Natural killer cell (primary cell): ENCODE measurements around the gene CAPS. TPM values are rescaled to one million over a fixed set of nuclear protein-coding genes. Genes with fewer than 3 reads are reported as not detected.

Source experiments
- ATAC-seq, 3 donors: fragments of 150-1000 bp in 2 of 3; fragments of 200-7000 bp in 1 of 3; cut with Tn5 transposase; 1 replicate in 1 of 3; 2 replicates in 2 of 3; pipeline ENCODE4 v1.10.0; 2021; ENCODE audit warnings: mild to moderate bottlenecking in 2 of 3, moderate library complexity in 2 of 3
- DNase-seq, 2 donors: peaks; one replicate each; pipeline versions ENCODE4 v3.0.0 to v3.0.0-alpha.2; 2013 to 2021; ENCODE audit warnings: mixed read lengths in 1 of 2
- H3K27ac ChIP-seq: one replicate; pipeline ENCODE4 v1.5.1; 2013; ENCODE audit warnings: mild to moderate bottlenecking, low read length
- H3K27me3 ChIP-seq: one replicate; pipeline ENCODE4 v1.6.1; 2013; ENCODE audit warnings: low read length; ENCODE audit not compliant: control insufficient read depth, insufficient read depth
- H3K36me3 ChIP-seq: one replicate; pipeline ENCODE4 v1.6.1; 2013; ENCODE audit warnings: low read length; ENCODE audit not compliant: control insufficient read depth, insufficient read depth
- H3K4me1 ChIP-seq: one replicate; pipeline ENCODE4 v1.6.1; 2013; ENCODE audit warnings: low read length; ENCODE audit not compliant: control insufficient read depth, insufficient read depth
- H3K4me3 ChIP-seq: one replicate; pipeline ENCODE4 v1.5.1; 2013; ENCODE audit warnings: low read length
- H3K9me3 ChIP-seq: one replicate; pipeline ENCODE4 v1.6.1; 2013; ENCODE audit warnings: low read length; ENCODE audit not compliant: control insufficient read depth, insufficient read depth
- H3K27ac Mint-ChIP-seq, 2 donors: one replicate each; pipeline ENCODE4 v1.8.0; 2022; ENCODE audit warnings: mild to moderate bottlenecking in 2 of 2, mixed read lengths in 2 of 2, moderate library complexity in 1 of 2
- H3K27me3 Mint-ChIP-seq, 2 donors: one replicate each; pipeline ENCODE4 v1.8.0; 2022; ENCODE audit warnings: low read depth in 2 of 2, mixed read lengths in 2 of 2
- H3K36me3 Mint-ChIP-seq: one replicate; pipeline ENCODE4 v1.8.0; 2022; ENCODE audit warnings: mixed read lengths
- H3K4me1 Mint-ChIP-seq, 2 donors: one replicate each; pipeline ENCODE4 v1.8.0; 2022; ENCODE audit warnings: mixed read lengths in 2 of 2
- H3K4me3 Mint-ChIP-seq: one replicate; pipeline ENCODE4 v1.8.0; 2022; ENCODE audit warnings: mild to moderate bottlenecking, moderate library complexity, mixed read lengths
- H3K9me3 Mint-ChIP-seq, 2 donors: one replicate each; pipeline ENCODE4 v1.8.0; 2022; ENCODE audit warnings: mixed read lengths in 2 of 2
- WGBS: methylation state at CpG from one replicate; pipeline ENCODE4 v1.1.7; 2013; ENCODE audit warnings: missing lambda C conversion rate; ENCODE audit not compliant: insufficient coverage; 5-methylcytosine and 5-hydroxymethylcytosine counted together
- intact Hi-C: fragments of 100-400 bp; cut with micrococcal nuclease; formaldehyde crosslinking; loops from one replicate; pipeline ENCODE4 v1.14.2; 2022
- total RNA-seq, 4 donors: library from RNA; stranded (reverse); fragments of 120-200 nt in 1 of 4; gene quantifications; one replicate each; pipeline versions ENCODE4 v1.2.3 to v1.2.4, GENCODE V29; 2013 to 2022
- TF ChIP-seq, protein P1 (sequence below): fragments of 200-600 bp; IDR thresholded peaks from one replicate; pipeline ENCODE4 v1.8.0; 2022; ENCODE audit warnings: antibody characterized with exemption

CAPS gene
- total RNA-seq, 3 donors from 2014 or later (not counting 1 experiment from before 2014, with no cell fraction given) = 34.0 to 41.6 (median 38.3) TPM

DNA sequence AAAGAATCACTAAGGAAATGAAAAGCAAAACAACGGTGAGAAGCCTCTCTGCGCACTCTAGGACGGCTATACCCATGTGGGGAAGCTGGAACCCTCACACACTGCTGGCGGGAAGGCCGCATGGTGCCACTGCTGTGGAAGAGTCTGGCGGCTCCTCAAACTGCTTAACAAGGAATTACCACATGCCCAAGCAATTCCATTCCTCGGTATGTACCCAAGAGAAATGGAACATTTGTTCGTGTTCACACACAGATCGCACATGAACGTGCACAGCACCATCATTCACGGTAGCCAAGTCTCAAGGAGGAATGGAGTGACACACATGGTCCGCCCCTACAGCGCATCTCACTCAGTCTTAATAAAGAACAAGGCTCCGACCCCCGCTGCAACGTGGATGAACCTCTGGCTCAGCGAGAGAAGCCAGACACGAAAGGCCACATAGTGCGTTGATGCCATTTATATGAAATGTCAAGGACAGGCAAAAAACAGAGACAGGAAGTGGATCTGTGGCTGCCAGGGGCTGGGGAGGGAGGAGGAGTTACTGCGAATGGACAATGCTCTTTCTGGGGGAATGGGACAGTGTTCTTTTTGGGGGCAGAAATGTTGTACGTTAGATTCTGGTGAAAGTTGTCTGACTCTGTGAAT lies 7.6 kb downstream of the CAPS start:
- no peaks in the 10 kb centered on the region for H3K9me3 ChIP-seq
- H3K27ac ChIP-seq = no peak overlapping the region
- Mint-ChIP-seq H3K4me1 (no peaks in the 10 kb centered on the region), H3K27me3 (no peaks in the 10 kb centered on the region), H3K27ac (no peak overlapping the region), H3K36me3 (no peaks in the 10 kb centered on the region), H3K9me3 (no peaks in the 10 kb centered on the region), H3K4me3 (no peak overlapping the region)
- TF ChIP-seq, protein P1, sequence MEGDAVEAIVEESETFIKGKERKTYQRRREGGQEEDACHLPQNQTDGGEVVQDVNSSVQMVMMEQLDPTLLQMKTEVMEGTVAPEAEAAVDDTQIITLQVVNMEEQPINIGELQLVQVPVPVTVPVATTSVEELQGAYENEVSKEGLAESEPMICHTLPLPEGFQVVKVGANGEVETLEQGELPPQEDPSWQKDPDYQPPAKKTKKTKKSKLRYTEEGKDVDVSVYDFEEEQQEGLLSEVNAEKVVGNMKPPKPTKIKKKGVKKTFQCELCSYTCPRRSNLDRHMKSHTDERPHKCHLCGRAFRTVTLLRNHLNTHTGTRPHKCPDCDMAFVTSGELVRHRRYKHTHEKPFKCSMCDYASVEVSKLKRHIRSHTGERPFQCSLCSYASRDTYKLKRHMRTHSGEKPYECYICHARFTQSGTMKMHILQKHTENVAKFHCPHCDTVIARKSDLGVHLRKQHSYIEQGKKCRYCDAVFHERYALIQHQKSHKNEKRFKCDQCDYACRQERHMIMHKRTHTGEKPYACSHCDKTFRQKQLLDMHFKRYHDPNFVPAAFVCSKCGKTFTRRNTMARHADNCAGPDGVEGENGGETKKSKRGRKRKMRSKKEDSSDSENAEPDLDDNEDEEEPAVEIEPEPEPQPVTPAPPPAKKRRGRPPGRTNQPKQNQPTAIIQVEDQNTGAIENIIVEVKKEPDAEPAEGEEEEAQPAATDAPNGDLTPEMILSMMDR = no peak
- no peak overlapping the region for H3K4me3 ChIP-seq
- no peaks in the 10 kb centered on the region for H3K27me3 ChIP-seq
- DNase-seq (no peak), ATAC-seq (no peak)
- peaks cover 78% of the 10 kb centered on the region for H3K36me3 ChIP-seq
- intact Hi-C loops = no loop called here
- WGBS = 94% methylated on average over 21 of the region's 21 CpGs
- H3K4me1 ChIP-seq = no peaks in the 10 kb centered on the region

DNA sequence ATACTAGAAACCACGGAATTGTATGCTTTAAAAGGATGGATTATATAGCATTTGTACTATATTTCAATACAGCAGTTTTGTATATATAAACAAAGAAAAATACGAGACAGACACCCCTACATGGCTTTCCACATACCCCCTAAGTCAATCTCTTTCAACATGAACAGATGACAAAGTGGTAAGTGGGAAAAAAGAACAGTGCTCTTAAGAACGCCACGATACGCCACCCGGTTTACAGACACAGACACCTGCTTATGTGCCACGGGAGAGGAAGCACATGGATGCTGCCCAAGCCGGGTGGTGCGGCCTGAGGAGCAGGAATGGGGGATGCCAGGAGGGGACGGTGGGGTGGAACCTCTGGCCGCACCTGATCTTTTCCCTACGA lies 8.1 kb downstream of the CAPS start:
- ATAC-seq = no peak
- Mint-ChIP-seq H3K27ac (no peak overlapping the region), H3K36me3 (no peaks in the 10 kb centered on the region), H3K4me3 (no peak overlapping the region), H3K9me3 (no peaks in the 10 kb centered on the region), H3K4me1 (no peaks in the 10 kb centered on the region), H3K27me3 (no peaks in the 10 kb centered on the region)
- Histone ChIP-seq H3K9me3 (no peaks in the 10 kb centered on the region), H3K4me1 (no peaks in the 10 kb centered on the region), H3K27me3 (no peaks in the 10 kb centered on the region), H3K36me3 (peaks cover 78% of the 10 kb centered on the region), H3K27ac (no peak overlapping the region), H3K4me3 (no peak overlapping the region)
- intact Hi-C loops = no loop called here
- TF ChIP-seq, protein P1 = no peak
- no peak for DNase-seq
- WGBS = 97% methylated on average over 10 of the region's 12 CpGs

DNA sequence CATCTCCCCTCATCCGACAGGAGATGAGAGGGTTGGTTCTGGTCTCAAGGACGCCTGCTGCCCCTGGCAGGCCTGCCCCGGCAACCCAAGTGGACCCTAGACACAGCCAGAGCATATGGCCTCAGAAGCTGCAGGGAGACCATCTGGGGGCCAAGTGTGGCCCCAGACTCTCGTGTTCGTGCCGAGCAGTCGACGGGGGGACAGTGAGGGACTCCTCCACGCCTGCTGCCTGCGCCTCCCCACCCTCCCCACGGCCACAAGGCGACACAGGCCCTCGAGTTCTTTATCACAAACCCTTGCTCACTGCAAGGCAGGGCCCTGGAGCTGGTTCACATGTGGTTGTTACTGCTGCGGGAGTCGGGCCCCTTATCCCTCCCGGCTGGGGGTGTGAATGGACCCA lies 9.3 kb downstream of the CAPS start:
- ATAC-seq = no peak
- WGBS = 95% methylated on average over 16 of the region's 16 CpGs
- H3K27ac Mint-ChIP-seq = peak overlapping the region in 1 of 2 donors; percentile 44

More for the DNA sequence above, 9.3 kb downstream of the CAPS start:
- H3K9me3 ChIP-seq = no peaks in the 10 kb centered on the region
- H3K4me3 Mint-ChIP-seq = no peak overlapping the region
- H3K4me3 ChIP-seq = no peak overlapping the region
- intact Hi-C loops = no loop called here
- TF ChIP-seq, protein P1 = no peak
- H3K27ac ChIP-seq = no peak overlapping the region
- no peak for DNase-seq
- H3K36me3 ChIP-seq = peaks cover 80% of the 10 kb centered on the region
- H3K27me3 ChIP-seq = no peaks in the 10 kb centered on the region
- no peaks in the 10 kb centered on the region for H3K27me3 Mint-ChIP-seq
- no peaks in the 10 kb centered on the region for H3K9me3 Mint-ChIP-seq
- peaks cover 7% of the 10 kb centered on the region for H3K36me3 Mint-ChIP-seq
- H3K4me1 Mint-ChIP-seq = no peaks in the 10 kb centered on the region
- no peaks in the 10 kb centered on the region for H3K4me1 ChIP-seq
